ENCODE measurements around the gene ABLIM3. TPM values are rescaled to one million over a fixed set of nuclear protein-coding genes. Genes with fewer than 3 reads are reported as not detected.

The ABLIM3 gene
- not detected in 2 replicates for total RNA-seq (ENCODE audit: low replicate concordance)

DNA sequence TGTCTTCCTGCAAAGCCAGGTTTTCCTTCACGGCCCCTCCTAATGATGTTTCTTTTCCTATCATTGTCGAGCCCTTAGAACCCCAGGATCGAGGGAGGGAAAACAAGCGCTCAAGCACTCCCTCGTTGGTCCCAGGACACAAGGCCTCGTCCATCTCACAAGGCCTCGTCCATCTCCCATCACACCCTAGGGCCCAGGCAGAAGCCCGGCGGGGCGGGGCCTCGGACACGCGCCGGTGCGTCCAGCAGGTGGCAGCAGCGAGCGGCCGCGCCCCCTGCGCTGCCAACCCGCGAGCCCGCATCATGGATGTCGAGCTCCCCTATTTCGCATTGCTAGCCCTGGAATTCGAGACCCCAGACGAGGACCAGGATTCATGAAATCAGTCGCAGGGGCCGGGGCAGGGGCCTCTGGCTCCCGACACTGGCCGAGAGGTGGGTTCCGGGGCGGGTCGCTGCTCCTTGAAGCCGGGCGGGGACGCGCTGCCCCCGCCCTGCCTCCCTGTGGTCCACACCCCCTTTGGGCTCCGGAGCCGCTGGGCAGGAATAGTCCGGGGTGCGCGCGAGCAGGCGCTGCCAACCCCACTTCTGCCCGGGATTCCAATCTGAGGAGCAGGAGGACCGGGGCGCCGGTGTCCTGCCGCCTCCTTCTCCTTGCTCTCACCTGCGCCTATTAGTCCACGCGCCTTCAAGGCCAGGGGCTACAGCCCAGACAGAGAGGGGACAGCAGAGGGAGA is at the start of gene ABLIM3:
Gene ABLIM3, plus strand, starts transcription at position 270 of the 733 bp plus-strand sequence. CDS start 603 bp downstream, outside the sequence.
- Histone ChIP-seq H3K9me3 (ENCODE audit: low read depth) (no peaks in the 10 kb centered on the region), H3K9ac (no peak within 1 kb of the TSS)
- no peaks in the 10 kb centered on the region for H3K9me3 Mint-ChIP-seq

DNA sequence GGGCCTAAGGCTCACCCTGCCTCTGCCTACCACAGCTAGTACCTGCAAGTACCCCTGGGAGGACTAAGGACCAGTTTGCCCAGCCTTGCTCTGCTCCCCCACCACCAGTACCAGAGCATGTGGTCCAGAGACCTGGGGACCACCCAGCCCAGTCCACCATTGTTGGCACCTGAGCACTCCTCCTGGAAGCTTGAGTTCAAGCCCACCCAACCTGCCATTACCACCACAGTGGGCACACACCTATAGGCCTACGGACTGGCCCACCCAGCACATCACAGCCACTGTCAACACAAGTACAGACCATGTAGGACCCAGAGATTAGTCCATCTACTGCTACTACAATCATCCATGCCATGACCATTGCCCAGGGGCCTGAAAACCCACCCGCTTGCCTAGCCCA is 47.7 kb upstream of the ABLIM3 start:
- Histone ChIP-seq H3K36me3 (no peaks in the 10 kb centered on the region), H3K27me3 (no peaks in the 10 kb centered on the region), H3F3A (ENCODE audit: low read depth) (no peaks in the 10 kb centered on the region), H3K9me3 (ENCODE audit: low read depth) (no peaks in the 10 kb centered on the region), H2AFZ (replicated peaks) (no peak overlapping the region), H4K20me1 (ENCODE audit: low read depth) (no peaks in the 10 kb centered on the region), H3K79me2 (ENCODE audit: low read depth) (no peaks in the 10 kb centered on the region), H3K4me3 (no peak overlapping the region), H3K27ac (no peak overlapping the region), H3K4me1 (no peaks in the 10 kb centered on the region), H3K4me2 (no peak overlapping the region), H3K9ac (no peak overlapping the region)
- H3K4me3 Mint-ChIP-seq = no peak overlapping the region
- H3K27me3 Mint-ChIP-seq (ENCODE audit: insufficient read depth, low read depth) = peaks cover 8% of the 10 kb centered on the region
- DNase-seq (ENCODE audit: low spot score) = no peak
- no peaks in the 10 kb centered on the region for H3K36me3 Mint-ChIP-seq
- no peak overlapping the region for H3K27ac Mint-ChIP-seq
- peaks cover 17% of the 10 kb centered on the region for H3K4me1 Mint-ChIP-seq
- TF ChIP-seq CTCF (IDR thresholded peaks at IDR 0.05) (no peak), EZH2phosphoT487 (IDR thresholded peaks at IDR 0.05) (no peak), EZH2 (IDR thresholded peaks at IDR 0.05) (no peak)
- H3K9me3 Mint-ChIP-seq = peaks cover 41% of the 10 kb centered on the region

More for the DNA sequence above, at the start of gene ABLIM3:
- DNase-seq (ENCODE audit: low spot score) = peak; percentile 80
- Histone ChIP-seq H3K4me2 (peak within 1 kb of the TSS; percentile 96), H3K4me1 (peaks cover 4% of the 10 kb centered on the region), H3F3A (ENCODE audit: low read depth) (no peaks in the 10 kb centered on the region), H3K79me2 (ENCODE audit: low read depth) (no peaks in the 10 kb centered on the region), H2AFZ (replicated peaks) (peak within 1 kb of the TSS; percentile 93), H4K20me1 (ENCODE audit: low read depth) (no peaks in the 10 kb centered on the region), H3K27me3 (peaks cover 34% of the 10 kb centered on the region), H3K36me3 (no peaks in the 10 kb centered on the region), H3K27ac (no peak within 1 kb of the TSS), H3K4me3 (peak within 1 kb of the TSS; percentile 70)
- peaks cover 2% of the 10 kb centered on the region for H3K27me3 Mint-ChIP-seq (ENCODE audit: insufficient read depth, low read depth)
- H3K4me3 Mint-ChIP-seq = peak within 1 kb of the TSS; percentile 79
- no peaks in the 10 kb centered on the region for H3K36me3 Mint-ChIP-seq
- TF ChIP-seq CTCF (IDR thresholded peaks at IDR 0.05) = peak; percentile 93
- TF ChIP-seq EZH2phosphoT487 (IDR thresholded peaks at IDR 0.05) = no peak
- TF ChIP-seq EZH2 (IDR thresholded peaks at IDR 0.05) = no peak
- H3K27ac Mint-ChIP-seq = peak within 1 kb of the TSS; percentile 37
- H3K4me1 Mint-ChIP-seq = no peaks in the 10 kb centered on the region

- peak overlapping the region; percentile 39 for H3K27ac Mint-ChIP-seq
- no peaks in the 10 kb centered on the region for H3K36me3 ChIP-seq
- peaks cover 8% of the 10 kb centered on the region for H3K27me3 Mint-ChIP-seq (ENCODE audit: insufficient read depth, low read depth)
- no peaks in the 10 kb centered on the region for H3K79me2 ChIP-seq (ENCODE audit: low read depth)
- TF ChIP-seq EZH2phosphoT487 (IDR thresholded peaks at IDR 0.05) = no peak
- no peak for TF ChIP-seq CTCF (IDR thresholded peaks at IDR 0.05)
- TF ChIP-seq EZH2 (IDR thresholded peaks at IDR 0.05) = no peak
- H3K9me3 Mint-ChIP-seq = peaks cover 50% of the 10 kb centered on the region
- H3K4me2 ChIP-seq = no peak overlapping the region
- peaks cover 17% of the 10 kb centered on the region for H3K4me1 Mint-ChIP-seq
- no peaks in the 10 kb centered on the region for H3K27me3 ChIP-seq
- DNase-seq (ENCODE audit: low spot score) = no peak
- no peaks in the 10 kb centered on the region for H3F3A ChIP-seq (ENCODE audit: low read depth)
- no peak overlapping the region for H3K4me3 ChIP-seq
- H3K9me3 ChIP-seq (ENCODE audit: low read depth) = no peaks in the 10 kb centered on the region
- no peak overlapping the region for H3K27ac ChIP-seq
- no peaks in the 10 kb centered on the region for H3K4me1 ChIP-seq
- H3K4me3 Mint-ChIP-seq = no peak overlapping the region
- H3K36me3 Mint-ChIP-seq = no peaks in the 10 kb centered on the region
- H3K9ac ChIP-seq = no peak overlapping the region
- no peak overlapping the region for H2AFZ ChIP-seq (replicated peaks)
- no peaks in the 10 kb centered on the region for H4K20me1 ChIP-seq (ENCODE audit: low read depth)
These were observed 46.3 kb upstream of the ABLIM3 start for GRCh38 chr5:149094996-149095395.
